Stimulated activated CD4-positive, alpha-beta T cell treated with anti-CD3 and anti-CD28 coated beads, TNF-alpha, amount 100 ng/mL, for 24 hours (primary cell): ENCODE results near the gene SMIM12.
"Not testable (repeated sequence)": the region's sequence is repeated elsewhere in the genome, so short reads cannot be mapped to it uniquely, and the experiment has no call there.

ENCODE experiments used
- DNase-seq, 3 experiments: peaks; one replicate each; pipeline ENCODE4 v3.0.0-alpha.2; 2020; ENCODE audit warnings: low read depth in 3 of 3

SMIM12 gene

GRCh38 chr1:34844252-34844634 is 15.3 kb downstream of the SMIM12 start:
- no peak for DNase-seq

DNA sequence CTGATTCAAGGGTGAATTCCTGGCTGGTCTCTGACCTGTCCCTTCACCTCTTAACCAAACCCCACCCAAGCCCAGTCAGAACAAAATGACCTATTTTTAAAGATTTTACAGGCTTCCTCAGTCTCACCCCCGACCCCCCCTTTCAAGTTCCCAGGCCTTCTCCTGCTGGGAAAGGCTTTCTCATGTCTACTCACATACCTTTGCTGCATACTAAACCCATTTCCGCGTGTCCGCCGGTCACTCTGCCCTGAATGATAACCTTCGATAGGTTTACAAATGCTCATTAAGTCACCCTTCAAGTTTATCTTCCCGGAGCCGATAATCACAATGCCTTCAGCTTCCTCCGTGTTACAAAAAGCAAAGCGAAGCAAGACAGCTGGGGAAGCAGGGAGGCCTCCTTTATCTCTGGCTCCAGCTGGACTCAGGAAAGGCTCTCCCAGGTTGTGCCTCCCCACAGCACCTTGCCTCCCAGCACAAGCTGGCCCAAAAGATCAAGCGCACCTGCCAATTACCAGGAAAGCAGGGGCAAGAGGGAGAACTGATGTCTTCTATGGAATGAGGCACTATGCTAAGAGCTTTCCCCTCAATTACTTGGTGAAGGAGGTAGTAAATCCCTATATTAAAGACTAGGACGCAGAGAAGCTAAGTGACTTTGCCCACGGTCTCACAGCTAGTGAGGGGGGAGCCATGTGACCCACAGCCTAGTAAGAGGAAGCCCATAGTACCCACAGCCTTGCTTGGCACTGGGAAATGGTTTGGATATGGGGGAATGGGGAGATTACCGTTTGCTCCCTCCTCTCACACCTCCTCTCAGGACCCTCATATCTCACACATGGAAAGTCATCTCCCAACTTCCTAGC is 15.9 kb downstream of the SMIM12 start:
- no peak for DNase-seq

DNA sequence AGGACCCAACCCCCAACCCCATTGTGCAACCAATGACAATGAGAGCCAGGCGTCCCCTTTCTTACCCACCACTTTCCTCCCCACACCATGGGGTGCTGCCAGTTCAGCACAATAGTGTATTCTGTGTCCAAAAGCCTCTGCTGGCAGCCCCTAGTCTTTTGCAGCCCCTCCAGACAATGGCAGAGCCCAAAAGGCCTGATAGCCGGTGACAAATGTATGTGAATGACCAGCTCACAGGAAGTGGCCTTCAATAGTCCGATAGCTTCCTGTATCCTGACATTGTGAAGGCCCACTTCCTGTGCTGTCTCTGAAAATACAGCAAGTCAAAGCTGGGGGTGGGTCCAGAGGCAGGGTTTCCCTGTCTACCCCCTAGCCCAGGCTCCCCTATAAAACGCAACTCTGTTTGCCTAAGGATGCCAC is 16.6 kb downstream of the SMIM12 start:
- no peak for DNase-seq

GRCh38 chr1:34842073-34842472 is 17.5 kb downstream of the SMIM12 start:
- no peak for DNase-seq

DNA sequence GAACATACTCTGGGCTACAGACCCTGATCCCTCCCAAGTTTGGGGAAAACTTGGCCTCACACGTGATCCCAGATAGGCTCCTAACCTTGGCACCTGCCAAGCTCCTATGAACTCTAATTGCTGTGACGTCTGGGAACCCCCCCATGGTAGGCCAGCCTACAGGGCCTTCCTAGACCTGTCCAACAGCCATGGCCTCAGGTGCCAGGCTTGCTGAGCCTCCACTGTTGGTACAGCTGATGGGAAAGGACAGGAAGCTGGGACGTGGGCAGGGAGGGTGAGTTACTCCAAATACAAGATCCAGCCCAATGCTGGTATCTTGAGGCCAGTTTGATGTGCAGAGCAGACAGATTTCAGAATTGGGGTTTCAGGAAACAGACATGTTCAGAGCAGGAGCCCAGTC is 19.1 kb downstream of the SMIM12 start:
- DNase-seq: no peak

- no peak for DNase-seq
These were observed 19.8 kb downstream of the SMIM12 start for GRCh38 chr1:34839526-34840305.

GRCh38 chr1:34833711-34834110 is 25.8 kb downstream of the SMIM12 start:
- DNase-seq: no peak

- no peak for DNase-seq
These were observed 27.8 kb downstream of the SMIM12 start for GRCh38 chr1:34831721-34832246.

DNA sequence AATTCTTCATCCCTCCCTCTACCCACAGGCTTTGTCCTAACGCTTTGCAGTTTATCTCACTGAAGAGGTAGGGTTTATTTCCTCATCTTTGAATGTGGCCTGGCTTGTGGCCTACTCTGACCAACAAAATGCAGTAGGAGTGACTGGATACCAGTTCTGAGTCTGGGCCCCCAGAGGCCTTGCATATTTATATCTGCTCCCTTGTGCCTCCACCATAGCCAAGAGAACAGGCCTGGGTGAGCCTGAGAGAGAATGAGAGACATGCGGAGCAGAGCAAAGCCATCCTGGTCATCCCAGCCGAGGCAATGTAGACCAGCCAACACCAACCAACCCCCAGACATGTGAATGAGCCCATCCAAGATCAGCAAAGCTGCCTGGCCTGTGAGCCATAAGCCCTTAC is 30.3 kb downstream of the SMIM12 start:
- DNase-seq: no peak

GRCh38 chr1:34828611-34829010 is 30.9 kb downstream of the SMIM12 start:
- no peak for DNase-seq

GRCh38 chr1:34827341-34827941 is 32.1 kb downstream of the SMIM12 start:
- no peak for DNase-seq

DNA sequence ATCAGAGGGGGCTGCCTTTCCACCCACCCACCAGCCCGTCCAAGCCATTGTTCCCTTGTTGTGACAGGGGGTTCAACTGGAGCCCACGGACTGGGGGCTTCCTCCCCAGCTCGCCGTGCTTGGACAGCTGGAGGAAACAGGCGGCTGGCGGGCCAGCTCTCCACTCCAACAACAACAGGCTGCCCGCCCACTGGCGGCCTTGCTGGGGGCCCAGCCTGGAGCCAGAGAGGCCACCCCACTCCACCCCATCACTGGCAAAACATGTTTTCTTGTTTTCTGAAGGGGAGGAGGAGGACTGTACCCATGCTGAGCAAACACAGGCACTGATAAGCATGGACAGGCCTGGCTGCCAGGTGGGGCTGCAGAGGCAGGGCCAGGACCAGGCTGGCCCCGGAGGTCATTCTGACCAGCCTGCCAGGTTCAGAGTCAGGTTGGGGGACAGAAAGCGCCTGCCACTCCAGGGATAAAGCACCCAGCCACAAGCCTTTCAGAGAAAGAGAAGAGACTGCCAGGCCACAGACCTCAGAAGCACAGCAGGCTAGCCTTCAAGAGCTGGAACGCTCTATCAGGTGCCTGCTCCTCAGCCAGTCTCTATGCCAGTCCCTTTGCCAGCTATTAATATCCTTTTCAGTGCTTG is 34.0 kb downstream of the SMIM12 start:
- DNase-seq: no peak

DNA sequence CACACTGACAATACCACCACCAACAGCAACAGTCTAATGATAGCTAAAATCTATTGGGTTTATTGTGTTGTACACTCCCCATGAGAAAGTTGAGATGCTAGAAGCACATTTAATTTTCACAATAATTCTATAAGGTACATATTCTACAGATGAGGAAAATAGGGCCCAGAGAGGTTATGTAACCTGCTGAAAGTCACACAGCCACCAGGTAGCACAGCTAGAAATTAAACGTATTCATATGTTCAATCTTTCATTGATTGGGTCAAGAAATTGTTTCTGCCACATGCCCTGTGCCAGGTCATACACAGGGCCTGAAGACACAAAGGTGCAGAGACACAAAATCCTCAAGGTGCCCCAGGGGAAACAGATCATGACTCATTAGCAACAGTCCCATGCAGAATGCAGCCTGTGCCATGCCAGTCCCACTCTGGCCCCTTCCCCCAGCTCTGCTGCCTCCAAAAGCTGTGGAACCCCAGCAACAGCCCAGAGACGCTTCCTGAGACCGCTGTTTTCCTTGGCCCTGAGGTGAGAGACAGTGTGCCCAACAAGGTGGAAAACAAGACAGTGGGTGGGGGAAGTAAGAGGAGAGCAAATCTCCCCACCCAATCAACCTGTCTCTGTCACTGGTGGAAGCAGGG is 34.6 kb downstream of the SMIM12 start:
- DNase-seq: no peak

GRCh38 chr1:34822202-34822601 is 37.3 kb downstream of the SMIM12 start:
- DNase-seq: no peak

DNA sequence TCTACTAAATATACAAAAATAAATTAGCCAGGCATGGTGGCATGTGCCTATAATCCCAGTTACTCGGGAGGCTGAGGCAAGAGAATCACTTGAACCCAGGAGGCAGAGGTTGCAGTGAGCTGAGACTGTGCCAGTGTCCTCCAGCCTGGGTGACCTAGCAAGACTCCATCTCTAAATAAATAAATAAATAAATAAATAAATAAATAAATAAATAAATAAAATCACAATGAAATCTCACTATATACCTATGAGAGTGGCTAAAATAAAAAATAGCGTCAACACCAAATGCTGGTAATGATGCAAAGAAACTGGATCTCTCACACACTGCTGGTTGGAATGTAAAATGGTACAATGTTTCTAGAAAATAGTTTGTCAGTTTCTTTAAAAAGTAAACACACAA is 40.7 kb downstream of the SMIM12 start:
- not testable (repeated sequence) for DNase-seq

GRCh38 chr1:34816778-34817177 is 42.8 kb downstream of the SMIM12 start:
- DNase-seq: no peak

- DNase-seq: no peak
These were observed 43.2 kb downstream of the SMIM12 start for GRCh38 chr1:34816332-34816731.

GRCh38 chr1:34810781-34811180 is 48.8 kb downstream of the SMIM12 start:
- not testable (repeated sequence) for DNase-seq

GRCh38 chr1:34808051-34808810 is 51.3 kb downstream of the SMIM12 start:
- DNase-seq: no peak

DNA sequence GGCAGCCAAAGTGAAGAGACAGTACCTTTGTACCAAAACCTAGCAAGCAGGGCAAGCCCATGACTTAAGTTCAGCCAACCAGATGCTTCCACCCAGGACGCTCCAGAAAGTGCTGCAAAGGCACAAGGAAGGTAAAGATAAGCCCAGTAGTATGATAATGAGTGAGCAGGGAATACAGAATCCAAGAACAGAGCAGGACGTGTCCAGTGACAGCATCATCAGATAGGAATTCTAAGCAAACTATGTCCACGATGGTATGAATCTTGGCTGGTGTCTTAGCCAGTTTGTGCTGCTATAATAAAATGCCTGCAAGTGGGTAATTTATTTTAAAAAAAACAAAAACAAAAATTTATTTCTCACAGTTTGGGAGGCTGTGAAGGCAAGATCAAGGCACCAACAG is 53.2 kb downstream of the SMIM12 start:
- no peak for DNase-seq

DNA sequence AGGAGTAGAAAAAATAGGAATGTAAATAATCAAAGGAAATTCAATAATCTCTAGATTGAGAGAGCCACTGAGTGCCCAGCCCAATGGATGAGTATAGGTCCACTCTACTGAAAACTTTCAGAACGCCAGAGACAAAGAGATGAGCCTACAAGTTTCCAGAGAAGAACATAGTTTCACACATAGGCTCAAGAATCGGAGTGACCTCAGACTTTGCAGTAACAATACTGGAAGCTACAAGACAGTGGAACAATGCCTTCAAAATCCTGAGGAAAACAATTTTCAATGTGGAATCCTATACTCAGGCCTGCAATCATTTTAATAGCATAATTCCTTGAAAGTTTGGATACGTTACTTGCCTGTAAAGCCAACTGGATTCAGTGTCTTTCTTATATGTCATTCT is 55.8 kb downstream of the SMIM12 start:
- no peak for DNase-seq
